K562 (cell line): ENCODE data around the gene NCL. TPM values are rescaled to one million over a fixed set of nuclear protein-coding genes. Genes with fewer than 3 reads are reported as not detected.
A peak's percentile ranks its signal among the peaks of the same experiment; 100 is the strongest.

Source experiments
- ATAC-seq: fragments of 200-7000 bp; cut with Tn5 transposase; 3 replicates; pipeline ENCODE4 v1.9.1; 2020; ENCODE audit warnings: moderate library complexity
- BruUV-seq: library from RNA; stranded (reverse); fragments of 400-500 nt; replicated peaks from 2 replicates; lab custom pipeline; 2021; lab: Mats Ljungman, UMichigan
- CTCF ChIA-PET: fragments of 300-600 bp; formaldehyde crosslinking; extraction: SDS; loops from one replicate; lab custom pipeline; 2021; ENCODE audit warnings: low intra/inter-chr PET ratio; lab: Yijun Ruan, JAX
- POLR2A ChIA-PET: fragments of 300-600, 350-650 bp; sonication (Branson Sonifier 250); formaldehyde crosslinking; extraction: SDS; loops from one replicate; lab custom pipeline; 2021; ENCODE audit warnings: antibody characterized with exemption, inconsistent platforms; lab: Yijun Ruan, JAX
- DNase-seq, 4 experiments: peaks; one replicate each; pipeline versions ENCODE4 v3.0.0 to v3.0.0-alpha.2; 2011 to 2018; ENCODE audit warnings: low spot score in 3 of 4, mixed read lengths in 3 of 4; ENCODE audit errors: extremely low read depth in 1 of 4
- FAIRE-seq: peaks from 2 replicates; lab custom pipeline; 2011; peaks lifted over from hg19 to GRCh38; lab: Jason Lieb, UNC
- H2AFZ ChIP-seq: 2 replicates; pipeline ENCODE4 v1.6.0; 2011; ENCODE audit warnings: low read depth, low read length, control low read depth, inconsistent platforms
- H3K27ac ChIP-seq: fragments of 200-600 bp; 3 replicates; pipeline ENCODE4 v1.8.0; 2011; ENCODE audit warnings: low read depth, mild to moderate bottlenecking, control low read depth, inconsistent platforms, low read length, moderate library complexity, mixed read lengths; ENCODE audit errors: extremely low read depth
- H3K27me3 ChIP-seq, 2 experiments: fragments of 300-600 bp in 1 of 2; 2 replicates in 1 of 2; 3 replicates in 1 of 2; pipeline versions ENCODE4 v1.6.0 to v1.8.0; 2011; ENCODE audit warnings: inconsistent platforms in 2 of 2, low read length in 2 of 2, mild to moderate bottlenecking in 1 of 2, mixed read lengths in 1 of 2, moderate library complexity in 1 of 2; ENCODE audit not compliant: control insufficient read depth in 2 of 2, insufficient read depth in 2 of 2
- H3K36me3 ChIP-seq: fragments of 300-600 bp; 3 replicates; pipeline ENCODE4 v1.8.0; 2011; ENCODE audit warnings: mild to moderate bottlenecking, low read length, inconsistent platforms; ENCODE audit not compliant: control insufficient read depth, insufficient read depth
- H3K4me1 ChIP-seq, 2 experiments: fragments of 200-600 bp in 1 of 2; replicated peaks in 1 of 2; 2 replicates in 1 of 2; 3 replicates in 1 of 2; pipeline versions ENCODE4 v1.5.1 to v1.8.0; 2011; ENCODE audit warnings: inconsistent platforms in 2 of 2, low read length in 2 of 2, mild to moderate bottlenecking in 1 of 2, mixed read lengths in 1 of 2, moderate library complexity in 1 of 2; ENCODE audit not compliant: control insufficient read depth in 2 of 2, insufficient read depth in 2 of 2
- H3K4me2 ChIP-seq: 2 replicates; pipeline ENCODE4 v1.6.1; 2011; ENCODE audit warnings: low read length, control low read depth, inconsistent platforms, mixed read lengths; ENCODE audit not compliant: insufficient read depth
- H3K4me3 ChIP-seq: fragments of 200-600 bp; sonication (generic), shearing (Covaris generic); 2 replicates; pipeline ENCODE4 v1.5.1; 2016; ENCODE audit warnings: control low read depth, inconsistent platforms
- H3K79me2 ChIP-seq: fragments of 200-600 bp; 3 replicates; pipeline ENCODE4 v1.8.0; 2011; ENCODE audit warnings: low read length, inconsistent platforms; ENCODE audit not compliant: control insufficient read depth, insufficient read depth
- H3K9ac ChIP-seq, 2 experiments: 2 replicates each; pipeline versions ENCODE4 v1.6.0 to v1.6.1; 2011; ENCODE audit warnings: low read depth in 2 of 2, low read length in 2 of 2, control low read depth in 1 of 2, inconsistent platforms in 1 of 2, mild to moderate bottlenecking in 1 of 2, mixed read lengths in 1 of 2; ENCODE audit not compliant: insufficient read depth in 1 of 2
- H3K9me1 ChIP-seq: one replicate; pipeline ENCODE4 v1.6.0; 2011; ENCODE audit warnings: inconsistent platforms, mild to moderate bottlenecking, low read length, moderate library complexity; ENCODE audit not compliant: control insufficient read depth, insufficient read depth
- H3K9me3 ChIP-seq: replicated peaks from 2 replicates; pipeline ENCODE4 v1.5.1; 2011; ENCODE audit warnings: low read depth, low read length, inconsistent platforms; ENCODE audit not compliant: control insufficient read depth, insufficient read depth
- H4K20me1 ChIP-seq: replicated peaks from 2 replicates; pipeline ENCODE4 v1.6.1; 2011; ENCODE audit warnings: low read length, inconsistent platforms, mixed read lengths; ENCODE audit not compliant: control insufficient read depth, insufficient read depth
- CTBP1 ChIP-seq: fragments of 450-650 bp; IDR thresholded peaks from 2 replicates; pipeline ENCODE4 v1.6.1; 2016; ENCODE audit warnings: borderline replicate concordance
- ETV5 ChIP-seq: sonication (generic); formaldehyde crosslinking; IDR thresholded peaks from 2 replicates; pipeline ENCODE4 v1.4.0; 2020; ENCODE audit warnings: low read depth, mild to moderate bottlenecking, missing genetic modification reagents
- MYBL2 ChIP-seq, 2 experiments: fragments of 450-650 bp in 1 of 2; sonication (generic) in 1 of 2; formaldehyde crosslinking in 1 of 2; IDR thresholded peaks; 2 replicates each; pipeline versions ENCODE4 v1.6.1 to v1.8.1; 2017 to 2022; ENCODE audit warnings: borderline replicate concordance in 1 of 2, inconsistent platforms in 1 of 2, low read depth in 1 of 2, mild to moderate bottlenecking in 1 of 2, missing genetic modification reagents in 1 of 2, moderate library complexity in 1 of 2
- PCBP1 ChIP-seq: fragments of 200-400 bp; formaldehyde crosslinking; IDR thresholded peaks from 2 replicates; pipeline ENCODE4 v1.6.1; 2018; ENCODE audit warnings: mild to moderate bottlenecking, low read depth, low read length; ENCODE audit not compliant: poor library complexity, severe bottlenecking
- POLR2G ChIP-seq: fragments of 200-400 bp; formaldehyde crosslinking; IDR thresholded peaks from 2 replicates; pipeline ENCODE4 v1.6.1; 2017; ENCODE audit warnings: low read depth, mild to moderate bottlenecking, antibody characterized with exemption, low read length, moderate library complexity
- RBFOX2 ChIP-seq: fragments of 200-400 bp; formaldehyde crosslinking; IDR thresholded peaks from 2 replicates; pipeline ENCODE4 v1.6.1; 2017; ENCODE audit warnings: low read depth, mild to moderate bottlenecking, low read length, moderate library complexity
- TSC22D4 ChIP-seq: fragments of 450-650 bp; IDR thresholded peaks from 2 replicates; pipeline ENCODE4 v1.6.1; 2016; ENCODE audit warnings: missing genetic modification characterization, missing biosample characterization, control low read depth
- ZNF133 ChIP-seq: fragments of 250-450 bp; sonication (Bioruptor Pico); IDR thresholded peaks from 2 replicates; pipeline ENCODE4 v1.4.0; 2020; ENCODE audit warnings: mild to moderate bottlenecking
- ZNF324 ChIP-seq: fragments of 250-450 bp; sonication (Bioruptor Pico); IDR thresholded peaks from 2 replicates; pipeline ENCODE4 v1.4.0; 2020; ENCODE audit warnings: mild to moderate bottlenecking
- ZNF507 ChIP-seq: conservative IDR thresholded peaks from 2 replicates; pipeline ENCODE4 v1.6.1; 2017; ENCODE audit warnings: missing genetic modification characterization, missing compliant biosample characterization
- WGBS: fragments of 100-300 bp; shearing (Covaris generic); methylation state at CpG from one replicate; pipeline ENCODE4 v1.1.6; 2016; ENCODE audit warnings: low coverage, mixed read lengths; ENCODE audit not compliant: insufficient coverage; ENCODE audit errors: missing lambda C conversion rate; 5-methylcytosine and 5-hydroxymethylcytosine counted together
- in situ Hi-C: fragments of 300-500 bp; cut with MboI; formaldehyde crosslinking; loops from 4 replicates; pipeline ENCODE4 v1.15.0; 2018; ENCODE audit warnings: inconsistent platforms, mixed read lengths
- intact Hi-C: fragments of 100-400 bp; cut with micrococcal nuclease; formaldehyde crosslinking; loops from 2 replicates; pipeline ENCODE4 v1.14.2; 2022
- polyA plus RNA-seq, 8 experiments: library from polyadenylated mRNA; depleted of rRNA in 4 of 8; stranded (reverse) in 5 of 8; unstranded in 3 of 8; fragments of >200 nt; fragmentation: Nextera tagmentation in 2 of 8; fragmentation: Illumina TruSeq in 1 of 8; extraction: Ambion mirVana in 2 of 8; extraction: Trizol in 1 of 8; gene quantifications; 2 replicates each; pipeline versions ENCODE4 v1.2.1 to v1.2.3, GENCODE V29; 2011 to 2014; ENCODE audit warnings: inconsistent platforms in 1 of 8, missing spikeins in 1 of 8
- total RNA-seq, 7 experiments: library from RNA; depleted of rRNA in 6 of 7; stranded (reverse); fragments of >200 nt in 6 of 7; fragmentation: Illumina TruSeq in 2 of 7; extraction: Trizol in 2 of 7; gene quantifications; 2 replicates each; pipeline versions ENCODE4 v1.2.1 to v1.2.3, GENCODE V29; 2011 to 2021; ENCODE audit warnings: low replicate concordance in 1 of 7
- TF ChIP-seq, protein P1 (sequence below): fragments of 450-650 bp; formaldehyde crosslinking; IDR thresholded peaks from 2 replicates; pipeline ENCODE4 v1.4.0; 2020; ENCODE audit warnings: mild to moderate bottlenecking, mixed read lengths
- TF ChIP-seq, protein P2 (sequence below): fragments of 450-650 bp; IDR thresholded peaks from 2 replicates; pipeline ENCODE4 v1.6.1; 2018; ENCODE audit not compliant: partially characterized antibody

The NCL gene
- total and polyA plus RNA-seq, 9 of the 15 experiments (the other 6 are each of a cell fraction or from before 2014, with no cell fraction given), result 80.9 to 732 (median 361) TPM

DNA sequence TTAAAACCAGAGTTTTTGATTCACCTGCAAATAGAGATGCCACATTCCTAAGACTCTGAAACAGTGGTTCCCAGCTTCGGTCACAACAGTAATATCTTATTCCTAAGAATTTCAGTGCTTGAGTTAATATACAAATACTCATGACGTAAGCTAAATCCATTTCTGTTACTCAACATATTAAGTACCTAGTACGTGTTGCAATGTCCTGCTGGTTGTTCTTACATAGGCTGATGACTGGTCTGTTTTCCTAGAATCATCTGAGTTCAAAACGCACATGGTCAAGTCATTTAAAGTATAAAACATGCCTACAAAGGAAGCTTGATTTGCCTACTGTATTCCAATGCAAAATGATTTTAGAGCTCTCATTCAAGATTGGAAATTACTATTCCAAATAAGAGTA, 7.2 kb downstream of the NCL start:
- Histone ChIP-seq H3K9me3 (no peaks in the 10 kb centered on the region), H3K36me3 (peaks cover 90% of the 10 kb centered on the region)
- in situ Hi-C loops, result loop anchor here (10.0 kb wide), 1 partner anchor 352 kb away; no protein-coding TSS in a partner anchor

DNA sequence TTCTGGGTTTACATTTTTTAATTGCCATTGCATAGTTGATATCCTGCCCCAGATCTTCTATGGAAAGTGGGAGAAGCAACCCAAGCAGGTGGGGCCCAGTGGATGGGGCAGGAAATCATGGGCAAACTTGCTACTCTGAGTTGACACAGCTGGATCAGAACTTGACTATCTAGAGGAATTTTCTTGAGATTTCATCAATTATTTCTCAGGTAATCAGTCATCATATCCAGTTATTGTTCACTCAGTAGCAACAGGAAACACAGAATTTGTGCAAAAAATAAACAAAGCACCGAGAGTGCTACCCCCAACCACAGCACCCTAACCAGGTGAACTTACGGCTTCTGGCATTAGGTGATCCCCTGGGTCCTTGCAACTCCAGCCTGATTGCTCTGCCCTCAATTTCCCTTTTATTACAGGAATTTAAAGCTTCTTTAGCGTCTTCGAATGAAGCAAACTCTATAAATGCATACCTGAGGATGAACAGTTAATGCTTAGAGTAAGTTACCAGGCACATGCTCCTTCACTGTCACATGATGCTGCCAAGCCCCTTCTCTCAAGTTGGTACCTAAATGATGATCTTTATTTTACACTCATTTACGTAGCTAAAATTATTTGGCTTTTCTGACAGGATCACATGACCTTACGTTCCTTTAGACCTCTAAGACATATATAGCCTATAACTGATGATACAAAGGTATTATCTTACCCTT, 7.8 kb downstream of the NCL start:
- Histone ChIP-seq H3K79me2 (peaks cover 37% of the 10 kb centered on the region), H3K27me3 (no peaks in the 10 kb centered on the region), H3K4me1 (peaks cover under 1 to 6% of the 10 kb centered on the region in 2 experiments; a peak in 3 of 5 replicates), H2AFZ (no peak overlapping the region), H3K4me3 (no peak overlapping the region), H3K9ac (no peak overlapping the region), H3K36me3 (peaks cover 88% of the 10 kb centered on the region), H3K9me1 (peaks cover 3% of the 10 kb centered on the region), H3K27ac (no peak overlapping the region), H3K4me2 (no peak overlapping the region), H3K9me3 (no peaks in the 10 kb centered on the region), H4K20me1 (peaks cover 20% of the 10 kb centered on the region)
- in situ Hi-C loops (loop anchor here (10.0 kb wide), 1 partner anchor 352 kb away; no protein-coding TSS in a partner anchor), intact Hi-C loops (no loop called here)
- ATAC-seq (no peak), FAIRE-seq (no peak), DNase-seq (no peak)
- BruUV-seq, result no TSS peak
- ChIA-PET CTCF (no interaction called here), POLR2A (interaction anchor here (0.6 to 5.6 kb wide), 2 partner anchors 9 to 86 kb away, joined by 3 to 95 read pairs; partner anchors contain the start of gene NCL)
- WGBS, result 89% methylated on average over 6 of the region's 6 CpGs
- TF ChIP-seq ETV5 (CRISPR knock-in tag) (no peak), TSC22D4 (no peak), RBFOX2 (peak; percentile 39; the same call in 1 of the 2 replicates), POLR2G (no peak), ZNF324 (CRISPR knock-in tag) (no peak)
- TF ChIP-seq, protein P1, sequence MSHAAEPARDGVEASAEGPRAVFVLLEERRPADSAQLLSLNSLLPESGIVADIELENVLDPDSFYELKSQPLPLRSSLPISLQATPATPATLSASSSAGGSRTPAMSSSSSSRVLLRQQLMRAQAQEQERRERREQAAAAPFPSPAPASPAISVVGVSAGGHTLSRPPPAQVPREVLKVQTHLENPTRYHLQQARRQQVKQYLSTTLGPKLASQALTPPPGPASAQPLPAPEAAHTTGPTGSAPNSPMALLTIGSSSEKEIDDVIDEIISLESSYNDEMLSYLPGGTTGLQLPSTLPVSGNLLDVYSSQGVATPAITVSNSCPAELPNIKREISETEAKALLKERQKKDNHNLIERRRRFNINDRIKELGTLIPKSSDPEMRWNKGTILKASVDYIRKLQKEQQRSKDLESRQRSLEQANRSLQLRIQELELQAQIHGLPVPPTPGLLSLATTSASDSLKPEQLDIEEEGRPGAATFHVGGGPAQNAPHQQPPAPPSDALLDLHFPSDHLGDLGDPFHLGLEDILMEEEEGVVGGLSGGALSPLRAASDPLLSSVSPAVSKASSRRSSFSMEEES (CRISPR knock-in tag), result peak; percentile 51
- TF ChIP-seq, protein P2, sequence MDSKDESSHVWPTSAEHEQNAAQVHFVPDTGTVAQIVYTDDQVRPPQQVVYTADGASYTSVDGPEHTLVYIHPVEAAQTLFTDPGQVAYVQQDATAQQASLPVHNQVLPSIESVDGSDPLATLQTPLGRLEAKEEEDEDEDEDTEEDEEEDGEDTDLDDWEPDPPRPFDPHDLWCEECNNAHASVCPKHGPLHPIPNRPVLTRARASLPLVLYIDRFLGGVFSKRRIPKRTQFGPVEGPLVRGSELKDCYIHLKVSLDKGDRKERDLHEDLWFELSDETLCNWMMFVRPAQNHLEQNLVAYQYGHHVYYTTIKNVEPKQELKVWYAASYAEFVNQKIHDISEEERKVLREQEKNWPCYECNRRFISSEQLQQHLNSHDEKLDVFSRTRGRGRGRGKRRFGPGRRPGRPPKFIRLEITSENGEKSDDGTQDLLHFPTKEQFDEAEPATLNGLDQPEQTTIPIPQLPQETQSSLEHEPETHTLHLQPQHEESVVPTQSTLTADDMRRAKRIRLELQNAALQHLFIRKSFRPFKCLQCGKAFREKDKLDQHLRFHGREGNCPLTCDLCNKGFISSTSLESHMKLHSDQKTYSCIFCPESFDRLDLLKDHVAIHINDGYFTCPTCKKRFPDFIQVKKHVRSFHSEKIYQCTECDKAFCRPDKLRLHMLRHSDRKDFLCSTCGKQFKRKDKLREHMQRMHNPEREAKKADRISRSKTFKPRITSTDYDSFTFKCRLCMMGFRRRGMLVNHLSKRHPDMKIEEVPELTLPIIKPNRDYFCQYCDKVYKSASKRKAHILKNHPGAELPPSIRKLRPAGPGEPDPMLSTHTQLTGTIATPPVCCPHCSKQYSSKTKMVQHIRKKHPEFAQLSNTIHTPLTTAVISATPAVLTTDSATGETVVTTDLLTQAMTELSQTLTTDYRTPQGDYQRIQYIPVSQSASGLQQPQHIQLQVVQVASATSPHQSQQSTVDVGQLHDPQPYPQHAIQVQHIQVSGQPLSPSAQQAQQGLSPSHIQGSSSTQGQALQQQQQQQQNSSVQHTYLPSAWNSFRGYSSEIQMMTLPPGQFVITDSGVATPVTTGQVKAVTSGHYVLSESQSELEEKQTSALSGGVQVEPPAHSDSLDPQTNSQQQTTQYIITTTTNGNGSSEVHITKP, result no peak

More for the DNA sequence above, 7.2 kb downstream of the NCL start:
- WGBS, result 96% methylated on average over 4 of the region's 4 CpGs
- ChIA-PET POLR2A (no interaction called here), CTCF (no interaction called here)
- H4K20me1 ChIP-seq, result peaks cover 26% of the 10 kb centered on the region
- ATAC-seq (no peak), FAIRE-seq (no peak), DNase-seq (no peak)
- H3K4me2 ChIP-seq, result no peak overlapping the region
- H3K27me3 ChIP-seq, result no peaks in the 10 kb centered on the region
- no peak overlapping the region for H3K9ac ChIP-seq
- intact Hi-C loops, result no loop called here
- H3K27ac ChIP-seq, result no peak overlapping the region
- H3K9me1 ChIP-seq, result peaks cover 5% of the 10 kb centered on the region
- no peak overlapping the region for H3K4me3 ChIP-seq
- peaks cover 43% of the 10 kb centered on the region for H3K79me2 ChIP-seq
- no peak overlapping the region for H2AFZ ChIP-seq
- TF ChIP-seq CTBP1, result no peak
- TF ChIP-seq ZNF507 (tag), result no peak
- no peak for TF ChIP-seq MYBL2 (IDR thresholded peaks at IDR 0.05; ENCODE audit: low read depth)
- TF ChIP-seq MYBL2 (CRISPR knock-in tag; IDR thresholded peaks at IDR 0.05; ENCODE audit: borderline replicate concordance), result no peak
- TF ChIP-seq ZNF133 (CRISPR knock-in tag), result no peak
- no peak for TF ChIP-seq PCBP1
- H3K4me1 ChIP-seq, result peaks cover 4 to 9% of the 10 kb centered on the region in 2 experiments; a peak in 3 of 5 replicates
- BruUV-seq, result no TSS peak
